H1 (cell line): ENCODE results near the gene CMTM5. TPM values are rescaled to one million over a fixed set of nuclear protein-coding genes. Genes with fewer than 3 reads are reported as not detected.

Experiments
- CTCF ChIA-PET: fragments of 300-600 bp; sonication (Branson Sonifier 250); formaldehyde crosslinking; loops from one replicate; lab custom pipeline; 2021; ENCODE audit not compliant: partially characterized antibody; lab: Charles Lee
- POLR2A ChIA-PET: fragments of 300-600 bp; sonication (Branson Sonifier 250); formaldehyde crosslinking; loops from one replicate; lab custom pipeline; 2021; ENCODE audit warnings: inconsistent platforms; ENCODE audit not compliant: partially characterized antibody; lab: Charles Lee
- DNase-seq, 2 experiments: peaks; one replicate each; pipeline versions ENCODE4 v3.0.0 to v3.0.0-alpha.2; 2010 to 2022; ENCODE audit warnings: low spot score in 2 of 2, low read depth in 1 of 2, mixed read lengths in 1 of 2
- FAIRE-seq: peaks from 2 replicates; lab custom pipeline; 2011; peaks lifted over from hg19 to GRCh38; lab: Jason Lieb, UNC
- H2AFZ ChIP-seq: 2 replicates; pipeline ENCODE4 v1.8.1; 2012; ENCODE audit warnings: low read length, inconsistent platforms
- H2AK5ac ChIP-seq: 2 replicates; pipeline ENCODE4 v1.6.1; 2013; ENCODE audit warnings: low read depth, low read length
- H2BK120ac ChIP-seq: replicated peaks from 2 replicates; pipeline ENCODE3; 2013; ENCODE audit warnings: low read depth, low read length, inconsistent platforms
- H2BK12ac ChIP-seq: 2 replicates; pipeline ENCODE4 v1.6.1; 2013; ENCODE audit warnings: low read depth, low read length
- H2BK15ac ChIP-seq: 2 replicates; pipeline ENCODE4 v1.6.1; 2013; ENCODE audit warnings: low read length
- H2BK20ac ChIP-seq: 2 replicates; pipeline ENCODE4 v1.6.1; 2013; ENCODE audit warnings: low read length
- H2BK5ac ChIP-seq: 2 replicates; pipeline ENCODE4 v1.6.1; 2013; ENCODE audit warnings: low read depth, low read length
- H3K14ac ChIP-seq: 2 replicates; pipeline ENCODE4 v1.6.1; 2013; ENCODE audit warnings: inconsistent platforms; ENCODE audit not compliant: insufficient read length
- H3K18ac ChIP-seq: 2 replicates; pipeline ENCODE4 v1.6.1; 2013; ENCODE audit warnings: low read length; ENCODE audit errors: extremely low read depth
- H3K23ac ChIP-seq: 2 replicates; pipeline ENCODE4 v1.6.1; 2013; ENCODE audit warnings: inconsistent platforms; ENCODE audit not compliant: insufficient read length
- H3K23me2 ChIP-seq: 2 replicates; pipeline ENCODE4 v1.6.1; 2013; ENCODE audit warnings: low read depth, low read length
- H3K27ac ChIP-seq: 2 replicates; pipeline ENCODE4 v1.6.1; 2011; ENCODE audit warnings: low read depth, low read length, inconsistent platforms
- H3K27me3 ChIP-seq, 4 experiments: replicated peaks in 1 of 4; 1 replicate in 1 of 4; 2 replicates in 3 of 4; pipeline versions ENCODE4 v1.6.1 to v1.8.1; 2011 to 2013; ENCODE audit warnings: low read length in 3 of 4, mild to moderate bottlenecking in 3 of 4, inconsistent platforms in 2 of 4, mixed read lengths in 2 of 4, moderate library complexity in 1 of 4; ENCODE audit not compliant: control insufficient read depth in 3 of 4, insufficient read depth in 3 of 4; ENCODE audit errors: extremely low read depth in 1 of 4
- H3K36me3 ChIP-seq, 4 experiments: 2 replicates each; pipeline versions ENCODE4 v1.6.1 to v1.8.1; 2011 to 2013; ENCODE audit warnings: mild to moderate bottlenecking in 4 of 4, low read length in 3 of 4, moderate library complexity in 2 of 4, control low read depth in 1 of 4, inconsistent platforms in 1 of 4; ENCODE audit not compliant: insufficient read depth in 4 of 4, control insufficient read depth in 2 of 4
- H3K4ac ChIP-seq: replicated peaks from 2 replicates; pipeline ENCODE3; 2013; ENCODE audit warnings: low read length, low read depth, mixed read lengths, inconsistent platforms; ENCODE audit not compliant: insufficient read length
- H3K4me1 ChIP-seq, 4 experiments: replicated peaks in 1 of 4; 1 replicate in 1 of 4; 2 replicates in 3 of 4; pipeline versions ENCODE4 v1.6.1 to v1.8.1; 2011 to 2013; ENCODE audit warnings: low read length in 3 of 4, inconsistent platforms in 2 of 4, mixed read lengths in 1 of 4; ENCODE audit not compliant: insufficient read depth in 4 of 4, control insufficient read depth in 3 of 4
- H3K4me2 ChIP-seq, 2 experiments: 2 replicates each; pipeline versions ENCODE4 v1.6.1 to v1.8.1; 2011 to 2013; ENCODE audit warnings: low read depth in 2 of 2, low read length in 2 of 2, control low read depth in 1 of 2, inconsistent platforms in 1 of 2, mild to moderate bottlenecking in 1 of 2; ENCODE audit not compliant: insufficient read depth in 1 of 2
- H3K4me3 ChIP-seq, 4 experiments: fragments of 200-600, 300-600 bp in 1 of 4; sonication (generic), shearing (Covaris generic), sonication (Bioruptor Twin) in 1 of 4; 2 replicates each; pipeline versions ENCODE4 v1.5.1 to v1.8.1; 2011 to 2016; ENCODE audit warnings: low read length in 4 of 4, low read depth in 3 of 4, control low read depth in 2 of 4, inconsistent platforms in 2 of 4, mild to moderate bottlenecking in 2 of 4, mixed read lengths in 1 of 4, moderate library complexity in 1 of 4; ENCODE audit not compliant: insufficient read depth in 2 of 4; ENCODE audit errors: extremely low read depth in 1 of 4
- H3K56ac ChIP-seq: replicated peaks from 2 replicates; pipeline ENCODE3; 2013; ENCODE audit warnings: low read depth, mild to moderate bottlenecking, mixed read lengths, low read length, inconsistent platforms; ENCODE audit not compliant: insufficient read length
- H3K79me1 ChIP-seq: 2 replicates; pipeline ENCODE4 v1.6.1; 2013; ENCODE audit warnings: low read depth, low read length, control low read depth
- H3K79me2 ChIP-seq, 2 experiments: 2 replicates each; pipeline versions ENCODE4 v1.6.1 to v1.8.1; 2012 to 2013; ENCODE audit warnings: low read length in 2 of 2, mild to moderate bottlenecking in 2 of 2, inconsistent platforms in 1 of 2; ENCODE audit not compliant: insufficient read depth in 2 of 2, control insufficient read depth in 1 of 2
- H3K9ac ChIP-seq, 4 experiments: replicated peaks in 1 of 4; 1 replicate in 1 of 4; 2 replicates in 3 of 4; pipeline versions ENCODE4 v1.6.1 to v1.8.1; 2011 to 2013; ENCODE audit warnings: low read depth in 3 of 4, low read length in 3 of 4, control low read depth in 2 of 4, mild to moderate bottlenecking in 2 of 4, moderate library complexity in 2 of 4, inconsistent platforms in 1 of 4; ENCODE audit errors: extremely low read depth in 1 of 4
- H3K9me3 ChIP-seq, 2 experiments: 2 replicates each; pipeline versions ENCODE4 v1.6.1 to v1.8.1; 2012 to 2013; ENCODE audit warnings: mild to moderate bottlenecking in 2 of 2, moderate library complexity in 2 of 2, control low read depth in 1 of 2, inconsistent platforms in 1 of 2, low read depth in 1 of 2, low read length in 1 of 2, mixed read lengths in 1 of 2; ENCODE audit not compliant: insufficient read depth in 2 of 2
- H4K20me1 ChIP-seq, 2 experiments: replicated peaks in 1 of 2; 2 replicates each; pipeline versions ENCODE3 to v1.8.1; 2011 to 2013; ENCODE audit warnings: inconsistent platforms in 2 of 2, low read length in 2 of 2, mild to moderate bottlenecking in 1 of 2; ENCODE audit not compliant: insufficient read depth in 2 of 2, control insufficient read depth in 1 of 2
- H4K5ac ChIP-seq: 2 replicates; pipeline ENCODE4 v1.6.1; 2013; ENCODE audit warnings: low read length, low read depth, mixed read lengths, inconsistent platforms; ENCODE audit not compliant: insufficient read length
- H4K8ac ChIP-seq: 2 replicates; pipeline ENCODE4 v1.8.0; 2013; ENCODE audit warnings: mild to moderate bottlenecking, moderate library complexity, low read length, inconsistent platforms; ENCODE audit not compliant: insufficient read depth; ENCODE audit errors: extremely low read depth
- H4K91ac ChIP-seq: replicated peaks from 2 replicates; pipeline ENCODE3; 2013; ENCODE audit warnings: low read length, mixed read lengths, inconsistent platforms; ENCODE audit not compliant: insufficient read length
- GTF2F1 ChIP-seq: IDR thresholded peaks from 2 replicates; pipeline ENCODE4 v1.6.1; 2012; ENCODE audit warnings: low read depth, low read length, improper control_type of control experiment, borderline replicate concordance
- RNF2 ChIP-seq: fragments of 200-900, 300-1000 bp; sonication (generic); IDR thresholded peaks from 2 replicates; pipeline ENCODE4 v1.7.1; 2016; ENCODE audit warnings: borderline replicate concordance, low read depth, mild to moderate bottlenecking, antibody characterized with exemption, low read length; ENCODE audit not compliant: poor library complexity, severe bottlenecking; ENCODE audit errors: missing control alignments
- SIN3A ChIP-seq, 2 experiments: IDR thresholded peaks in 1 of 2; conservative IDR thresholded peaks in 1 of 2; 2 replicates each; pipeline ENCODE4 v1.6.1; 2011 to 2012; ENCODE audit warnings: low read length in 2 of 2, improper control_type of control experiment in 1 of 2, low read depth in 1 of 2, mild to moderate bottlenecking in 1 of 2
- SUZ12 ChIP-seq: fragments of 200-600 bp; sonication (generic); IDR thresholded peaks from 2 replicates; pipeline ENCODE4 v1.6.1; 2012; ENCODE audit warnings: mild to moderate bottlenecking, inconsistent platforms, low read length, moderate library complexity, mixed read lengths
- WGBS, 2 experiments: shearing (Covaris generic) in 1 of 2; methylation state at CpG; one replicate each; pipeline versions ENCODE4 v1.1.6 to v1.1.7; 2013 to 2015; ENCODE audit warnings: low lambda C conversion rate in 2 of 2, mixed read lengths in 2 of 2, inconsistent platforms in 1 of 2, low coverage in 1 of 2, missing lambda C conversion rate in 1 of 2; ENCODE audit not compliant: insufficient replicate concordance in 2 of 2, insufficient coverage in 1 of 2, insufficient read length in 1 of 2; ENCODE audit errors: extremely low coverage in 1 of 2, missing lambda C conversion rate in 1 of 2; 5-methylcytosine and 5-hydroxymethylcytosine counted together
- polyA plus RNA-seq, 7 experiments: library from polyadenylated mRNA; depleted of rRNA in 3 of 7; stranded (reverse) in 5 of 7; unstranded in 2 of 7; fragments of >200 nt in 5 of 7; fragments of 200-250 nt in 2 of 7; gene quantifications; 1 replicate in 5 of 7; 2 replicates in 1 of 7; 4 replicates in 1 of 7; pipeline versions ENCODE4 v1.2.1 to v1.2.3, GENCODE V29; 2011 to 2013; ENCODE audit warnings: missing spikeins in 2 of 7, mixed read lengths in 2 of 7
- total RNA-seq: library from RNA; stranded (reverse); fragmentation: NEBNext Ultra II Directional; extraction: Animal tissue kit (Norgen Biotek cat#: 25700); gene quantifications from 2 replicates; pipeline ENCODE4 v1.2.1, GENCODE V29; 2021

The CMTM5 gene
- total and polyA plus RNA-seq, 2 of the 8 experiments (the other 6 are each of a cell fraction or from before 2014, with no cell fraction given) = 2.1 TPM; not detected in 1

- no peak overlapping the region for H2BK120ac ChIP-seq
- no peak overlapping the region for H3K27ac ChIP-seq
- TF ChIP-seq RNF2 = no peak
- no peak for TF ChIP-seq SUZ12
- no peak for TF ChIP-seq GTF2F1
- no peak for TF ChIP-seq SIN3A (conservative IDR thresholded peaks at IDR 0.05 in 1 of 2, IDR thresholded peaks at IDR 0.05 in 1 of 2; ENCODE audit: low read depth in 1 of 2, low read length in 2 of 2)
- TF ChIP-seq, all 59 proteins: peak for 0
- no peaks in the 10 kb centered on the region for H3K79me2 ChIP-seq
- no peak overlapping the region for H3K18ac ChIP-seq
- H4K91ac ChIP-seq = no peak overlapping the region
- H3K4me3 ChIP-seq = no peak overlapping the region
- H3K14ac ChIP-seq = no peak overlapping the region
- no peak overlapping the region for H2BK15ac ChIP-seq
- ChIA-PET POLR2A (interaction anchor here (0.5 kb wide), 1 partner anchor 683 kb away, joined by 3 read pairs; no protein-coding TSS in a partner anchor), CTCF (no interaction called here)
- no peak overlapping the region for H3K4me2 ChIP-seq
- no peaks in the 10 kb centered on the region for H4K20me1 ChIP-seq
- 77% methylated on average over 5 of the region's 5 CpGs; no CpG with 5 or more reads in 1 of the 2 experiments for WGBS, 2 experiments
- no peak overlapping the region for H3K4ac ChIP-seq
- H2BK12ac ChIP-seq = no peak overlapping the region
- FAIRE-seq (no peak), DNase-seq (no peak)
- no peak overlapping the region for H3K23ac ChIP-seq
- H3K23me2 ChIP-seq = no peaks in the 10 kb centered on the region
- H3K4me1 ChIP-seq = no peaks in the 10 kb centered on the region; a peak in 1 of 7 replicates
- H2AFZ ChIP-seq = no peak overlapping the region
- no peak overlapping the region for H3K56ac ChIP-seq
- H2AK5ac ChIP-seq = no peak overlapping the region
- H3K79me1 ChIP-seq = no peaks in the 10 kb centered on the region
- H3K9me3 ChIP-seq = no peaks in the 10 kb centered on the region
- no peaks in the 10 kb centered on the region; a peak in 3 of 7 replicates for H3K27me3 ChIP-seq
- no peak overlapping the region for H2BK20ac ChIP-seq
- H4K5ac ChIP-seq = no peak overlapping the region
- no peaks in the 10 kb centered on the region for H3K36me3 ChIP-seq
- no peak overlapping the region for H2BK5ac ChIP-seq
- no peak overlapping the region for H3K9ac ChIP-seq
- no peak overlapping the region for H4K8ac ChIP-seq
Measured at GRCh38 chr14:23408307-23408630, 31.4 kb downstream of the CMTM5 start.
